Fibroblast of mammary gland (primary cell): Measurements from ENCODE around the gene TMEM248.

Source experiments
- DNase-seq: peaks from one replicate; pipeline ENCODE4 v3.0.0-alpha.2; 2010; ENCODE audit warnings: low read depth
- H3K4me3 ChIP-seq: 2 replicates; pipeline ENCODE4 v1.5.1; 2011; ENCODE audit warnings: low read depth, mild to moderate bottlenecking, low read length, moderate library complexity; ENCODE audit not compliant: control insufficient read depth
- CTCF ChIP-seq: conservative IDR thresholded peaks from 2 replicates; pipeline ENCODE4 v1.5.1; 2011; ENCODE audit warnings: low read depth, low read length, inconsistent platforms; ENCODE audit not compliant: control insufficient read depth, insufficient read depth

The TMEM248 gene

DNA sequence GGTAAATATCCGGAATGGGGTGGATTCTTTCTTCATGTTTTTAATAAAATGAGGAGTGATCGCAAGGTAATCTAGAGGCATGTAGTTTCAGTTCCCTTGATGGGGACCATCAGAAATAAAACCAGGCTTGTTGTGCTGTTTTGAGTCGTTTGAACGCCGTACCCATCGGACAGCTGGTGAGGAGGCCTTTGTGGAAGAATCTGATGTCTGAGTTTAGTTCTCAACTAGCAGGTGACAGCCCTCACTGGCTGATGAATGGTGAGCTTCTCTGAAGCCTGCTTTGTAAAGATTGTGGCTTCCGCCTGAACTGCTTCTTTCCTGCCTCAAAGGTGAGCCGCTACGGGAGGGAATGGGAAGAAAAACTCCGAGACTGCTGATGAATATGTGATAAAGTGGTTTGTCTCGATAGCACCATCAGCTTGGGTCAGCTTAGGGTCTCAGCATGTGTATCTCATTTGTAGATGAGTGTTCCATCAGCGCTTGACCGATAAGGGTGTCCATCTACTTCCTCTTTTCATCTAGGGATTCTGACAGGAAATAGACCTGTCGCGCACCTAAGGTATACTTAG lies 977 bp downstream of the TMEM248 start:
- H3K4me3 ChIP-seq, result peak overlapping the region; percentile 93
- no peak for TF ChIP-seq CTCF
- no peak for DNase-seq

- no peak for TF ChIP-seq CTCF
- no peak overlapping the region for H3K4me3 ChIP-seq
- DNase-seq, result no peak
Observed at GRCh38 chr7:66925255-66925654, 4.2 kb downstream of the TMEM248 start.

DNA sequence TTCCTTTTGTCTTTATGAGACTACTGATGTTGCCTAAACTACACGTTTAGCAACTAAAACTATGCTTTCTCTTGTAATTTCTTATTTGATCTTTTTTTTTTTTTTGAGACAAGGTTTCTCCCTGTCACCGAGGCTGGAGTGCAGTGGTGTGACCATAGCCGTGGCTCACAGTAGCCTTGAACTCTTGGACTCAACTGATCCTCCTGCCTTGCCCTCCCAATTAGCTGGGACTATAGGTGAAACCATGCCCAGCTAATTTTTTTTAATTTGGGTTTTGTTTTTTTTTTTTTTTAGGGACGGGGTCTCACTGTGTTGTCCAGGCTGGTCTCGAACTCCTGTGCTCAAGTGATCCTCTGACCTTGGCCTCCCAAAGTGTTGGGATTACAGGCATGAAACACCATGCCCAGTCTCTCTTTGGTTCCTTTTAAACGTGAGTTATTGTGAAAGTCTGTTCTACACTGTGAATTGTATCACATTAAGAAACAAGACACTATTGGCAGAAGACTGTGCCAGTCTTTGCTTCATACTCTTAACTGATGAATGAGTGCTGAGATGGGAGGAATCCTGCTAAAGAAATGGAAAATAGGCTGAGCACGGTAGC lies 6.4 kb downstream of the TMEM248 start:
- no peak for DNase-seq
- no peak for TF ChIP-seq CTCF
- no peak overlapping the region for H3K4me3 ChIP-seq

DNA sequence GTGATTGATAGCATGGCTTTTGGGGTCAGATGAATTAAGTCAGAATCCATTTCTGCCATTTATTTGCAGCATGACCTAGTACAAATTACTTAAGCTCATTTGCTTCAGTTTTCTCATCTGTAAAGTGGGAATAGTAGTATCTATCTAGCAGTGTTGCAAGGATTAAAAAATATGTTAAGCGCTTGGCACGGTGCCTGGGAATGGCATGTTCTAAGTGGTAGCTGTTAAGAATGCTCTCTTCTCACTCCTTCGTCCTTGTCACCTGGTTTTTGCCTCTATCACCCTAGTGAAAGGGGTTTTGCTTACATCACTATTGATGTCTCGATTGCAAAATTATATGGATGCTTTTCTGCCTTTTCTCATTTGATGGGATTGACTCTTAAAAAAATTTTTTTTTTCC lies 7.4 kb downstream of the TMEM248 start:
- no peak for DNase-seq
- no peak overlapping the region for H3K4me3 ChIP-seq

GRCh38 chr7:66929165-66929564 lies 8.1 kb downstream of the TMEM248 start:
- TF ChIP-seq CTCF, result no peak
- no peak overlapping the region for H3K4me3 ChIP-seq

More for the DNA sequence above, 7.4 kb downstream of the TMEM248 start:
- no peak for TF ChIP-seq CTCF

DNA sequence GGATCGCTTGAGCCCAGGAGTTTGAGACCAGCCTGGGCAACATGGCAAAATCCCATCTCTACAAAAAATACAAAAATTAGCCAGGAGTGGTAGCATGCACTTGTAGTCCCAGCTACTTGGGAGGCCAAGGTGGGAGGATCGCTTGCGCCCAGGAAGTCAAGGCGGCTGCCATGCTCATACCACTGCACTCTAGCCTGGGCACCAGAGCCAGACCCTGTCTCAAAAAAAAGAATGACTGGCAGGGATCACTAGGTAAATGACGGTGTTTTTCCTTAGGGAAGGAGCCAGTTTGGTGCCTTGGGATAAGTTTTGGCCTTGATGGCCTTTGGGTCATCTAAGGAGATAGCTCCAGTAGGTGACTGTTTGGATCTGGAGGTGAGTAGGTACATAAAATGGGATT lies 8.9 kb downstream of the TMEM248 start:
- H3K4me3 ChIP-seq, result no peak overlapping the region
- no peak for DNase-seq
- no peak for TF ChIP-seq CTCF

More at GRCh38 chr7:66929165-66929564, 8.1 kb downstream of the TMEM248 start:
- no peak for DNase-seq

DNA sequence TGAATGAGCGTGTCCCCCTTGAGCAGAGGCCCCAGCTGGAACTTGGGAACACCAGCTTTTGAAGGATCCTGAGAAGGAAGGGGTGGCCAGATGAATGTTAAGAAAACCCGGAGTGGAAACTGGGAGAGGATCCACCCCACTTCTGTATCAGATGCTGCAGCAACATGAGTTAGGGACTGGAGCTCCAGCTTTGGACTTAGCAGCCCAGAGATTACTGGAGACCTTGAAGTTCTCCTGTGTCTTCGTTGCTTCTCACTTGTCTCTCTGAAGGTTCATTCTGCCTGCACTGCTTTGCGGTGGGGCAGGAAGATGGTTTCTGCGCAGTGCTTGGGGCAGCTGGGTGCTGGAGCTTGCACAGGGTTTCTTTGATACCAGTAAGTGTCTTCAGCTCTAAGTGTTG lies 9.3 kb downstream of the TMEM248 start:
- H3K4me3 ChIP-seq, result no peak overlapping the region
- TF ChIP-seq CTCF, result no peak
- peak; percentile 30 for DNase-seq
